Keratinocyte (primary cell): ENCODE results near the gene NRDC. TPM values are rescaled to one million over a fixed set of nuclear protein-coding genes. Genes with fewer than 3 reads are reported as not detected.

Experiments
- DNase-seq: peaks from one replicate; pipeline ENCODE4 v3.0.0-alpha.2; 2011; ENCODE audit warnings: low read depth, missing footprints, low spot score
- FAIRE-seq: peaks from 2 replicates; lab custom pipeline; 2011; peaks lifted over from hg19 to GRCh38; lab: Jason Lieb, UNC
- H2AFZ ChIP-seq: 2 replicates; pipeline ENCODE4 v1.6.0; 2012; ENCODE audit warnings: low read length, control low read depth, inconsistent platforms; ENCODE audit not compliant: control insufficient read depth
- H3K27ac ChIP-seq: 2 replicates; pipeline ENCODE4 v1.5.1; 2011; ENCODE audit warnings: low read length; ENCODE audit not compliant: control insufficient read depth, insufficient read depth
- H3K27me3 ChIP-seq: 3 replicates; pipeline ENCODE4 v1.6.0; 2011; ENCODE audit warnings: low read length; ENCODE audit not compliant: control insufficient read depth, insufficient read depth; ENCODE audit errors: extremely low read depth
- H3K36me3 ChIP-seq, 2 experiments: 2 replicates in 1 of 2; 3 replicates in 1 of 2; pipeline ENCODE4 v1.5.1; 2011; ENCODE audit warnings: low read length in 2 of 2, mild to moderate bottlenecking in 1 of 2; ENCODE audit not compliant: control insufficient read depth in 2 of 2, insufficient read depth in 2 of 2; ENCODE audit errors: extremely low read depth in 1 of 2
- H3K4me1 ChIP-seq: 3 replicates; pipeline ENCODE4 v1.5.1; 2011; ENCODE audit warnings: low read length; ENCODE audit not compliant: control insufficient read depth, insufficient read depth; ENCODE audit errors: extremely low read depth
- H3K4me2 ChIP-seq: 3 replicates; pipeline ENCODE4 v1.6.0; 2011; ENCODE audit warnings: low read depth, low read length; ENCODE audit not compliant: control insufficient read depth, insufficient read depth; ENCODE audit errors: extremely low read depth
- H3K4me3 ChIP-seq, 3 experiments: fragments of 200-600 bp in 1 of 3; sonication (generic) in 1 of 3; 2 replicates in 2 of 3; 3 replicates in 1 of 3; pipeline ENCODE4 v1.5.1; 2011 to 2016; ENCODE audit warnings: low read length in 3 of 3, mild to moderate bottlenecking in 3 of 3, control low read depth in 2 of 3, inconsistent platforms in 1 of 3, low read depth in 1 of 3, mixed read lengths in 1 of 3, mixed run types in 1 of 3, moderate library complexity in 1 of 3; ENCODE audit not compliant: control insufficient read depth in 2 of 3, insufficient read depth in 2 of 3; ENCODE audit errors: extremely low read depth in 1 of 3
- H3K79me2 ChIP-seq: 2 replicates; pipeline ENCODE4 v1.6.0; 2012; ENCODE audit warnings: low read length; ENCODE audit not compliant: control insufficient read depth, insufficient read depth
- H3K9ac ChIP-seq: 3 replicates; pipeline ENCODE4 v1.6.0; 2011; ENCODE audit warnings: low read length; ENCODE audit not compliant: control insufficient read depth, insufficient read depth; ENCODE audit errors: extremely low read depth
- H3K9me1 ChIP-seq: 3 replicates; pipeline ENCODE4 v1.6.0; 2011; ENCODE audit warnings: low read length; ENCODE audit not compliant: control insufficient read depth, insufficient read depth; ENCODE audit errors: extremely low read depth
- H3K9me3 ChIP-seq: 2 replicates; pipeline ENCODE4 v1.5.1; 2012; ENCODE audit warnings: low read depth, low read length; ENCODE audit not compliant: control insufficient read depth
- H4K20me1 ChIP-seq: 3 replicates; pipeline ENCODE4 v1.6.0; 2011; ENCODE audit warnings: low read length; ENCODE audit not compliant: control insufficient read depth, insufficient read depth; ENCODE audit errors: extremely low read depth
- EZH2 ChIP-seq: IDR thresholded peaks from one replicate; pipeline ENCODE4 v1.6.1; 2012; ENCODE audit warnings: inconsistent platforms, mild to moderate bottlenecking, low read length, moderate library complexity
- dilution Hi-C: fragments of 300-500 bp; cut with MboI; formaldehyde crosslinking; loops from one replicate; pipeline ENCODE4 v1.7.0; 2020; ENCODE audit warnings: low sequenced_read_pairs; ENCODE audit not compliant: extremely low pct_ligation_motif_present
- polyA plus RNA-seq, 5 experiments: library from polyadenylated mRNA; depleted of rRNA in 3 of 5; stranded (reverse) in 3 of 5; stranded (forward) in 1 of 5; unstranded in 1 of 5; fragments of >200 nt; gene quantifications; 1 replicate in 1 of 5; 2 replicates in 3 of 5; 3 replicates in 1 of 5; pipeline versions ENCODE4 v1.2.1 to v1.2.3, GENCODE V29; 2011 to 2012; ENCODE audit warnings: missing spikeins in 2 of 5, low read depth in 1 of 5, low replicate concordance in 1 of 5
- TF ChIP-seq, protein P1 (sequence below), 3 experiments: IDR thresholded peaks in 1 of 3; conservative IDR thresholded peaks in 1 of 3; optimal IDR thresholded peaks in 1 of 3; 2 replicates in 2 of 3; 3 replicates in 1 of 3; pipeline versions ENCODE3 to v1.5.1; 2011; ENCODE audit warnings: low read length in 3 of 3, mild to moderate bottlenecking in 3 of 3, moderate library complexity in 2 of 3, control low read depth in 1 of 3, inconsistent platforms in 1 of 3; ENCODE audit not compliant: insufficient read depth in 2 of 3; ENCODE audit errors: extremely low read depth in 1 of 3

NRDC gene
- polyA plus RNA-seq, 1 donor (not counting 4 experiments of a cell fraction or from before 2014, with no cell fraction given): 183 TPM

GRCh38 chr1:51856745-51857144 is 21.8 kb downstream of the NRDC start:
- TF ChIP-seq, protein P1, sequence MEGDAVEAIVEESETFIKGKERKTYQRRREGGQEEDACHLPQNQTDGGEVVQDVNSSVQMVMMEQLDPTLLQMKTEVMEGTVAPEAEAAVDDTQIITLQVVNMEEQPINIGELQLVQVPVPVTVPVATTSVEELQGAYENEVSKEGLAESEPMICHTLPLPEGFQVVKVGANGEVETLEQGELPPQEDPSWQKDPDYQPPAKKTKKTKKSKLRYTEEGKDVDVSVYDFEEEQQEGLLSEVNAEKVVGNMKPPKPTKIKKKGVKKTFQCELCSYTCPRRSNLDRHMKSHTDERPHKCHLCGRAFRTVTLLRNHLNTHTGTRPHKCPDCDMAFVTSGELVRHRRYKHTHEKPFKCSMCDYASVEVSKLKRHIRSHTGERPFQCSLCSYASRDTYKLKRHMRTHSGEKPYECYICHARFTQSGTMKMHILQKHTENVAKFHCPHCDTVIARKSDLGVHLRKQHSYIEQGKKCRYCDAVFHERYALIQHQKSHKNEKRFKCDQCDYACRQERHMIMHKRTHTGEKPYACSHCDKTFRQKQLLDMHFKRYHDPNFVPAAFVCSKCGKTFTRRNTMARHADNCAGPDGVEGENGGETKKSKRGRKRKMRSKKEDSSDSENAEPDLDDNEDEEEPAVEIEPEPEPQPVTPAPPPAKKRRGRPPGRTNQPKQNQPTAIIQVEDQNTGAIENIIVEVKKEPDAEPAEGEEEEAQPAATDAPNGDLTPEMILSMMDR (optimal IDR thresholded peaks at IDR 0.05 in 1 of 3, IDR thresholded peaks at IDR 0.05 in 1 of 3, conservative IDR thresholded peaks at IDR 0.05 in 1 of 3; ENCODE audit: extremely low read depth in 1 of 3, insufficient read depth in 2 of 3, low read length in 3 of 3): no peak
- TF ChIP-seq EZH2: no peak
- DNase-seq: no peak
- no peak overlapping the region for H2AFZ ChIP-seq
- H3K9me1 ChIP-seq: no peaks in the 10 kb centered on the region
- peaks cover 28% of the 10 kb centered on the region for H3K79me2 ChIP-seq
- no peak overlapping the region for H3K4me3 ChIP-seq
- no peak overlapping the region for H3K27ac ChIP-seq
- dilution Hi-C loops: no loop called here
- FAIRE-seq: no peak
- no peak overlapping the region for H3K4me2 ChIP-seq
- H4K20me1 ChIP-seq: no peaks in the 10 kb centered on the region
- H3K9me3 ChIP-seq: no peaks in the 10 kb centered on the region
- no peaks in the 10 kb centered on the region for H3K4me1 ChIP-seq
- no peaks in the 10 kb centered on the region for H3K27me3 ChIP-seq
- H3K36me3 ChIP-seq: peaks cover 0 to 6% of the 10 kb centered on the region in 2 experiments
- H3K9ac ChIP-seq: no peak overlapping the region

- Histone ChIP-seq H2AFZ (no peak overlapping the region), H4K20me1 (no peaks in the 10 kb centered on the region)
- no peak for DNase-seq
Measured at GRCh38 chr1:51855624-51856023, 22.9 kb downstream of the NRDC start.

More at GRCh38 chr1:51855624-51856023, 22.9 kb downstream of the NRDC start:
- Histone ChIP-seq H3K9ac (no peak overlapping the region), H3K27me3 (no peaks in the 10 kb centered on the region), H3K9me1 (no peaks in the 10 kb centered on the region), H3K4me2 (no peak overlapping the region), H3K79me2 (peaks cover 25% of the 10 kb centered on the region), H3K4me3 (no peak overlapping the region), H3K36me3 (peaks cover 0 to 6% of the 10 kb centered on the region in 2 experiments), H3K4me1 (no peaks in the 10 kb centered on the region), H3K9me3 (no peaks in the 10 kb centered on the region), H3K27ac (no peak overlapping the region)
- no peak for TF ChIP-seq EZH2
- TF ChIP-seq, protein P1 (optimal IDR thresholded peaks at IDR 0.05 in 1 of 3, IDR thresholded peaks at IDR 0.05 in 1 of 3, conservative IDR thresholded peaks at IDR 0.05 in 1 of 3; ENCODE audit: extremely low read depth in 1 of 3, insufficient read depth in 2 of 3, low read length in 3 of 3): no peak
- dilution Hi-C loops: no loop called here
- no peak for FAIRE-seq
